Measurements from ENCODE around the gene VWF.

GRCh38 chr12:6133642-6134041, 9.2 kb upstream of the VWF start:
- no peak for TF ChIP-seq CTCF (IDR thresholded peaks at IDR 0.05; ENCODE audit: extremely low read depth in 1 of 2, insufficient read depth in 1 of 2, low read depth in 1 of 2, low read length in 2 of 2)
- TF ChIP-seq POLR2A (IDR thresholded peaks at IDR 0.05; ENCODE audit: low read depth, low read length): no peak

Data from endothelial cell of umbilical vein (primary cell).